ENCODE measurements around the gene C10orf90.

The C10orf90 gene

GRCh38 chr10:126408953-126409641 is 261.4 kb downstream of the C10orf90 start:
- Histone ChIP-seq H3K27me3 (ENCODE audit: insufficient read depth, low read depth) (no peaks in the 10 kb centered on the region), H2AFZ (ENCODE audit: low read depth) (no peak overlapping the region), H3K4me2 (no peak overlapping the region), H3K9ac (no peak overlapping the region), H3K4me1 (ENCODE audit: low read depth, poor library complexity, severe bottlenecking) (no peaks in the 10 kb centered on the region), H3K4me3 (IDR thresholded peaks at IDR 0.05; ENCODE audit: insufficient read depth, low read depth, low read length) (no peak overlapping the region), H3K36me3 (ENCODE audit: insufficient read depth) (no peaks in the 10 kb centered on the region), H4K20me1 (ENCODE audit: insufficient read depth) (no peaks in the 10 kb centered on the region), H3K79me2 (ENCODE audit: insufficient read depth, low read depth) (no peaks in the 10 kb centered on the region), H3K27ac (no peak overlapping the region)
- TF ChIP-seq CTCF (conservative IDR thresholded peaks at IDR 0.05; ENCODE audit: low read depth, low read length) = no peak

DNA sequence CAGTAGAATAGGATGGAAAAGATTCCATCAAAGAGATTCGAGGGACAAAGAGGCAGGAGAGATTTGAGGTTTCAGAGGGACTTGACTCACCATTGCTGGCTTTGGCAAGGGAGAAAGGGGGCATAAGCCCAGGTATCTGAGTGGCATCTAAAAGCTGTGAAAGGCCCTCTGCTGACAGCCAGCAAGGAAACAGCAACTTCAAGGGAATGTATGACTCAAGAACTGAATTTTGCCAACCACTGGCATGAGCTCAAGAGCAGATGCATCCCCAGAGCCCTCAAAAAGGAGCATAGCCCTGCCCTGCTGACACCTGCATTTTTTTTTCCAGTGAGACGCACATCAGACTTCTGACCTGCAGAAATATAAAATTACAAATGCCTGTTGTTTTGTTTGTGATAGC is 262.7 kb downstream of the C10orf90 start:
- Histone ChIP-seq H2AFZ (ENCODE audit: low read depth) (no peak overlapping the region), H3K4me3 (IDR thresholded peaks at IDR 0.05; ENCODE audit: insufficient read depth, low read depth, low read length) (no peak overlapping the region), H3K36me3 (ENCODE audit: insufficient read depth) (no peaks in the 10 kb centered on the region), H3K4me1 (ENCODE audit: low read depth, poor library complexity, severe bottlenecking) (no peaks in the 10 kb centered on the region), H3K4me2 (no peak overlapping the region), H3K27ac (no peak overlapping the region), H3K9ac (no peak overlapping the region), H3K79me2 (ENCODE audit: insufficient read depth, low read depth) (no peaks in the 10 kb centered on the region), H4K20me1 (ENCODE audit: insufficient read depth) (no peaks in the 10 kb centered on the region), H3K27me3 (ENCODE audit: insufficient read depth, low read depth) (no peaks in the 10 kb centered on the region)
- no peak for TF ChIP-seq CTCF (conservative IDR thresholded peaks at IDR 0.05; ENCODE audit: low read depth, low read length)

- no peaks in the 10 kb centered on the region for H3K79me2 ChIP-seq (ENCODE audit: insufficient read depth, low read depth)
- no peak for TF ChIP-seq CTCF (conservative IDR thresholded peaks at IDR 0.05; ENCODE audit: low read depth, low read length)
- H3K27me3 ChIP-seq (ENCODE audit: insufficient read depth, low read depth) = no peaks in the 10 kb centered on the region
- H2AFZ ChIP-seq (ENCODE audit: low read depth) = no peak overlapping the region
- no peaks in the 10 kb centered on the region for H3K36me3 ChIP-seq (ENCODE audit: insufficient read depth)
- no peak overlapping the region for H3K9ac ChIP-seq
- H4K20me1 ChIP-seq (ENCODE audit: insufficient read depth) = no peaks in the 10 kb centered on the region
- H3K27ac ChIP-seq = no peak overlapping the region
- H3K4me1 ChIP-seq (ENCODE audit: low read depth, poor library complexity, severe bottlenecking) = no peaks in the 10 kb centered on the region
- no peak overlapping the region for H3K4me3 ChIP-seq (IDR thresholded peaks at IDR 0.05; ENCODE audit: insufficient read depth, low read depth, low read length)
- H3K4me2 ChIP-seq = no peak overlapping the region
Measured at GRCh38 chr10:126405239-126405775, 265.2 kb downstream of the C10orf90 start.

DNA sequence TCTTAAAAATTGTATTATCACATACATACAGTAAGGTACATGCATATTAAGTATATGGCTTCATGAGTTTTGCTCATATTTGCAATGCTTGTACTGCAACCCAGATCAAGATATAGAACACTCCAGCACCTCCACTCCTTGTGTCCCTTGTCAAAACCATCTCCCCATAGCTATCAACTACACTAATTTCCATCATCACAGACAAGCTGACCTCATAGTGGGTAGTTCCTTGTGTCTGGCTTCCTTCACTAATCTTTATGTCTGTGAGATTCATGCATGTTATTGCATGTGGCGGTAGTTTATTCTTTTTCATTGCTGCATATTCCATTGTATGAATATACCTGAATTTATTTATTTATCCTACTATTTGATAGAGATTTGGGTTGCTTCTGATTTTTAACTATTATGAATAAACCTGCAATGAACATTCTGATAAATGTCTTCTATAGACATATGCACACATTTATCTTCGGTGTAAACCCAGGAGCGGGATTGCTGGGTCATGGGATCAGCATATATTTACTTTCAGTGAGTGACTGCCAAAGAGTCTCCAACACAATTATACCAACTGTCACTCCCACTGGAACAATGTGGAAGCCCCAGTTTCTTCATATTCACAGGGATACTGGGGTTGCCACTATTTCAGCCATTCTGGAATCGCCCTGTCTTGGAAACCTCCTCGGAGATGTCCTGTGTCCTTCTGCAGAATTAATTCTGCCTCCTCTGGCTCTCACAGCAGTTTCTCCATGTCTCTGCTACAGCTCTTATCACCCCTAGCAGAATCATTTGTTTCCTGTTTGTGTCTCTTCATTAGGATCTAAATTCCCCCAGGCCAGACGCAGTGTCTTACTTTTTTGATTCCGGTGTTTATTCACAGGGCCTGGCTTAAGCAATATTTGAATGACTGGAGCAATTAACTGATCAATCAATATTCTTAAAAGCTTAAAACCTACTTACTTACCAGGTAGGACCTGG is 267.5 kb downstream of the C10orf90 start:
- H3K36me3 ChIP-seq (ENCODE audit: insufficient read depth) = no peaks in the 10 kb centered on the region
- no peak for TF ChIP-seq CTCF (conservative IDR thresholded peaks at IDR 0.05; ENCODE audit: low read depth, low read length)
- H3K27me3 ChIP-seq (ENCODE audit: insufficient read depth, low read depth) = no peaks in the 10 kb centered on the region
- no peak overlapping the region for H3K4me2 ChIP-seq
- H3K9ac ChIP-seq = no peak overlapping the region
- no peaks in the 10 kb centered on the region for H4K20me1 ChIP-seq (ENCODE audit: insufficient read depth)
- no peaks in the 10 kb centered on the region for H3K79me2 ChIP-seq (ENCODE audit: insufficient read depth, low read depth)
- no peak overlapping the region for H3K27ac ChIP-seq
- H2AFZ ChIP-seq (ENCODE audit: low read depth) = no peak overlapping the region
- no peak overlapping the region for H3K4me3 ChIP-seq (IDR thresholded peaks at IDR 0.05; ENCODE audit: insufficient read depth, low read depth, low read length)
- no peaks in the 10 kb centered on the region for H3K4me1 ChIP-seq (ENCODE audit: low read depth, poor library complexity, severe bottlenecking)

Measured in KMS-11 (cell line).